Stimulated activated naive CD4-positive, alpha-beta T cell treated with Interleukin-2 at 50 U/mL for 16 hours (primary cell): ENCODE results near the gene GPR65.
"Not testable (repeated sequence)": the region's sequence is repeated elsewhere in the genome, so short reads cannot be mapped to it uniquely, and the experiment has no call there.

Source experiments
- DNase-seq: peaks from one replicate; lab custom pipeline; 2025; lab: John Stamatoyannopoulos, UW

GPR65 gene

DNA sequence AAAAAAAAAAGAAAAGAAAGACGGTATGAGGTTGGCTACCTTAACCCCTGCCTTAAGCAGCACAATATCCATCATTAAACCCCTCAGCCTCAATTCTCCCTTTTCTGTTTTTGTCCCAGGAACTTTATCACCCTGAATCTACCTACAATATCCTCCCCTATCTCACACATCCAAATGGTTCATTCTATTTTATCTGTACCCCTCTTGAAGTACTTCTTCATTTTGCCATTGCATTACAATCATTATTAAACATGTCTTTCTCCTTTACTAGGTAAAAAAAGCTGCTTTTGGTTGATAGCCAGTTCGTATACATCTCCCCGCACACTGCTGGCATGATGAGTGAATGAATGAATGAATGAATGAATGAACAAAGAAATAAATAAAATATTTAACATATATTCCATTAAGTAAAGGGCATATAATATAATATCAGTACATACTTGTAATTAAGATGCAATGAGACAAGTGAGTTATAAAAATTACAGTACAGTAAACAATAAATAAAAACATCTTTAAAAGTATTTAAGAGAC is 364 bp upstream of the GPR65 start:
- no peak for DNase-seq

DNA sequence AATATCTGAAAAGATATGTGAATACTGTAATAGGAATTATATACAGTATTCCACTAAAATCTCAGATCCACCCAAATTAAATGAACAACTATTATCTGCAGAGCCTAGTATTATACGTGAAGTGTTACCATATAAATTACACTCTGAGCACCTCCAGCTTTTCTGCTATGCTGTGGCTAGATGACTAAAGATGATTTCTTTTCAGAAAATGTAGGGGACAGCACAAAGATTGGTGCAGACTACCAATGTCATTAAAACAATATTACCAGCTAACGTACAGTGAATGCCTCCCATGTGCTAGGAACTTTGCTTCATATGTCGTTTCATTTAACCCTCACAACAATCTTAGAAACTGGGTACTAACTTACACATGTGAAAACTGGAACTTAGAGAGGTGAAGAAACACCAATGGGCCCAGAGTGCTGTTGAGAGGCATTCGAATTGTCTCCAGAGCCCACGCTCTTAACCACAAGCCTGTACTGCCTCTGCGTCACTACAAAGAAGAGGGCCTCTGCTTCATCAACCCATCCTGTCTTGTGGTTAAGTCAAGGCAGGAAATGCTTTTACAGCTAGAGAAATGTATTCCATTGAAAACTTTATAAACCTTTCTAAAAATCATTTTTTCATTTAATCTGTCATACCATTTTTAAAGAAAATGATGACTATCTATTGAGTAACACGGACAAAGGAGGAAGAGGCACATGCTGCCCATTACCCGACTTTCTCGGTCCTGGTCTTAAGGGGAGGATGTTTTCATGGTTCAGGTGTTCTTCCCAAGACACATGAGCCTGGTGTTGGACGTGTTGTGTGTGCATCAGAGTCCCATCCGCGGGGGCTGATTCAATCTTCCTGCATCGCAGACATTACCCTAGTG is 1.3 kb downstream of the GPR65 start:
- peak; percentile 69 for DNase-seq

DNA sequence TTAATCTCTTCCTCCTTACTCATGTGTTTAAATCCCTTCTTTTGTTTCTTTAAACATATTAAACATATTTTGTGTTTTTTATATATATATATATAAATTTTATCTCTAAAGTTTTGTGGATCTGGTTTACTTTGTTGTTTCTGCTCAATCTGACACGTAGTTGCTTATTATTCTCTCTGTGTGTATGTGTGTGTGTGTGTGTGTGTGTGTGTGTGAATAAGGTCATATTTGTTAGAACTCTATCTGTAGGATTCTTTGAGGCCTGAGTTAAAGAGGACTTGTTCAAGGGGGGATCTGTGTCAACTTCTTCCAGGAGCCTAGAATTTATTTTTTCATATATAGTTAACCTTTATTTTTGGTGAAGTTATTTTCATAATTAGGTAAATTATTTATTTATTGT is 2.7 kb downstream of the GPR65 start:
- no peak for DNase-seq

DNA sequence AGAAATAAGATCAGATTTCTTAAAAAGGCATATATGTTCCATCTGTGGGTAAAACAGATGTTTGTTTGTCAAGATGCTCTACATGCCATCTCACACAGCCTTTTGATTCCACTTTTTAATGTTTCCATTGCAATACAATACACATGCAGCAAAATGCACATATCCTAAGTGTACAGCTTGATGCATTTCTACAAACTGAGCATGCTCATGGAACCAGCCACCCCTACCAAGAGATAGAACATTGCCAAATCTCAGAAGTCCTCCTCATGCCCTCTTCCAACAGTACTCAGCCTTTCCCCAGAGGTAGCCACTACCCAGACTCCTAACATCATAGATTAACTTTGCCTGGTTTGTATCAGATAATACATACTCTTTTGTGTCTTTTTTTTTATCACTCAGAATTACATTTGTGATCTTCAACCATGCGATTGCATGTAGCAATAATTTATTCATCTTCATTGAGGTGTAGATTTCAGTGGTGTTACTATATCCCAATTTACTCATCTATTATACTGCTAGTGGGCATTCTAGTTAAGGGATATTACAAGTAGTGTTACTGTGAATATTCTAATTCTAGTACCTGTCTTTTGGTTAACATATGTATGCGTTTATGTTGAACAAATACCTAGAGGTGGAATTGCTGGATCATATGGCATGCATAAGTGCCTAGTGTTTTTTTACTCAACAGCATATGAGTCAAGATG is 3.3 kb downstream of the GPR65 start:
- no peak for DNase-seq

DNA sequence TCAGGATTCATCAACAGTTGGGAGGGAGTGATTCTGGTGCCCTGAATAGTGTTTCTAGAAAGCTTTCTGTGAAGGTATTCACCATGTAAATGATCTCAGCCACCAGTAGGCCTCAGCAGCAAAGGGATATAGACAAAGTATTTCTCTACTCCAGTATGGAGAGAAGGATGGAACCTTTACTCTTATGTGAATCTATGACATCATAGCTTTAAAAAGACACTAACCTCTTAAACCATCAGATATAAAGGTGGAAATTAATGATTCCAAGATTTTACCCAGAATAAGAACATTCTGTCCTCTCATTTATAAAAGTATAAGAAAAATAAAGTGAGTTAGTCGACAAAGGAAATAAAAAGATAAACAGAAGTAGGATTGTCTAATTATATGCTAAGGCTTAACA is 4.6 kb downstream of the GPR65 start:
- no peak for DNase-seq

DNA sequence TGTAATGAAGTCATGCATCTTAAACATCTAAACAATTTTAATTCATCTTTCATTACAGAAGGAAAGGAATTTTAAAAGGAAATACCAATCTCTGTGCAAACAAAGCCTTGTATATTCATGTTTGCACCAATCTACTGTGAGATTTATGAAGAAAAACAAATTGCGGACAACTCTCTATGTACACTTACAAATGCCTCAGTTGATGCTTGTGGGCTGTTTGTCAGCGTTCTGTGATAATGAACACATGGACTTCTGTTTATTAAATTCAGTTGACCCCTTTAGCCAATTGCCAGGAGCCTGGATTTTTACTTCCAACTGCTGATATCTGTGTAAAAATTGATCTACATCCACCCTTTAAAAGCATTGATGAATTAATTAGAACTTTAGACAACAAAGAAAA is 5.4 kb downstream of the GPR65 start:
- DNase-seq, result no peak

DNA sequence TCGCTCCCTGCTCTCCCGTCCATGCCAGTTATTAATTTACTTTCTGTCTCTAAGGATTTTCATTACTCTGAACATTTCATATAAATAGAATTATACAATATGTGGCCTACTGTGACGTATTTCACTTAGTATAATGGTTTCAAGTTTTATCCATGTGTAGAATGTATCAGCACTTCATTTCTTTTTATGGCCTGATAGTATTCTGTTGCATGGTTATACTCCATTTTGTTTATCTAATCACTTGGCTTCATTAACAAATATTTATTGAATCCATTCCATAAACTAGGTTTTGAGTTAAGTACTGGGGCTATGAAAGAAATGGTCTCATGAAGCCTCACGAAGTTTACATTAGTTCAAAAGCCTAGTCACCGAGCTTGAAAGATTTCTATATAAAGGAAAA is 7.6 kb downstream of the GPR65 start:
- DNase-seq, result no peak

DNA sequence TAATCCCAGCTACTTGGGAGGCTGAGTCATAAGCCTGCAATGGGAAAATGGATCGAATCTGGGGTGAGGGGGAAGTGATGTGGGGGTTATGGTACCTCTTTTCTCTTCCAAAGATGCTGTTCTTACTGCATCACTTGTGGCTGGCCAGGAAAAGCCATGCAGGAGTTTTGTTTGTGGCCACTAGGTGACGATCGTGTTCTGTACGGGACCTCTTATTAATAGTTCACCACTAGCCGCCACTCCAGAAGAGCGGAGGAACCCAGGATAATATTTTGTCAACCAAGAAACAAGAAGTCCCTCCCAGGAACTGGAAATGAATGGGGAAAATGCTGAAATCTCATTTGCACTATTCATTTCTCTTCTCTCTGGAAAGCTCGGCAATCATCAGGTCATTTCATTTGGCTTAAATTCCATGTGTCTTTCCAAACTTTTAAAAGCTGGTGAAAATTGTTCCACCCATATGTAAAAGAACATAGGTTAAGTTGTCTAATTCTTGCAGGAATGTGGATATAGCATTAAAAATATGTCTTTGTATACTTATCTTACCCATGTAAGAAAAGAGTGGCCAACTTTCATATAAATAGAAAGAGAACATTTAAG is 8.9 kb downstream of the GPR65 start:
- peak; percentile 23 for DNase-seq

DNA sequence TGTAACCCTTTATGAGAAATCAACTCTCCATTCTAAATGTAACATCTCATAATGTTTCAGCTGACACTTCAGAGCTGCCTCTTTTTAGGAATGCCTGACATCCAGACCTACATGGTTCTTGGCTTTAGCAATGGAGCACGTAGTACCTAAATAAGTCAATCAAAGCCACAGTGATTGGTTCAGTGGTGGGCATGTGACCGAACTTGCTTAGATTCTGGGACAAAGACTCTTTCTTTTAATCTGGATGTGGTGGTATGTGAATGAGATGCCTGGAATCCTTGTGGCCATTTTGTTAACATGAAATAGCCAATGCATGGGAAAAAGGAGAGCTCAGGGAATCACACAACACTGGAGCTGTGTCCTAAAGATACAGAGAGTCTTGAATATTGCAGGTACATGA is 11.8 kb downstream of the GPR65 start:
- no peak for DNase-seq

DNA sequence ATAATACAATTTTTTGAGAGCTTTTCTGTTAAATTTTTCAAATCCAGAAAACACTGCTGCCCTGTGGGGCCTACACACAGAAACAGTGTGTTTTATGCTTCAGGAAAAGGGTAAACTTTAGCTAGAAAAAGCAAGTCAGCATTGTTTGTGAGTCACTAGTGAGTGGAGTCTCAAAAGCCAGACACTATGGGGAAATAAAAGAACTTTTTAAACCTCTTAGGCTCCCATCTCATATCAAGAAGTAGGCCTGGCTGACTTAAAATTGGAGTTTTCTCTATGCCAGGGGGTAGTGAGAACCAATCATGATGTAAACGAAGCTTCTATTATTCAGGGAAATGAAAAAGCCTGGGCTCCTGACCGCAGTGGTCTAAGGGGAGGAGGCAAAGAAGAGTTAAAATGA is 12.6 kb downstream of the GPR65 start:
- no peak for DNase-seq

DNA sequence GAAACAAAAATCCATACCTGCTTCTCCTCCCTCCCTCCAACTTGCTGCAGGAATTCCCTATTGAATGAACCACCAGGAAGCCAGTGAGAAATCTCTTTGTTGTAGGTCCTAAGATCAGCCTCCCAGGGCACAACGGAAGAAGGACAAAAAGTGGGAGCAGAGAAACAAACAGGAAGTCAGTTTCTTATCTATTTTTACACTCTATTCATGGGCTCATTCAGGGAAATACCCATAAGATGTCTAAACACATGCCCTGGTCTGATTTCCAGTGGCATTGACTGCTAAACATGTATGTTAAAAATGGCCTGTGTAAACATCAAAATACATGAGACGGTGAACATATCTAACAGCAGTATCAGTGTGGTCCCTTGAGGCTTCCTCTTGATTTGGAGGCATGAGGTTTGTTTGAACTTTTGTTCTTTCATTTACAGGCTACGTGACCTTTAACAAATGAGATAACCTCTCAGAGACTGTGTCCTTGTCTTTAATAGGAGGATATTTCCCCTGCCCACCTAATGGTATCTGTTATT is 18.8 kb downstream of the GPR65 start:
- no peak for DNase-seq

DNA sequence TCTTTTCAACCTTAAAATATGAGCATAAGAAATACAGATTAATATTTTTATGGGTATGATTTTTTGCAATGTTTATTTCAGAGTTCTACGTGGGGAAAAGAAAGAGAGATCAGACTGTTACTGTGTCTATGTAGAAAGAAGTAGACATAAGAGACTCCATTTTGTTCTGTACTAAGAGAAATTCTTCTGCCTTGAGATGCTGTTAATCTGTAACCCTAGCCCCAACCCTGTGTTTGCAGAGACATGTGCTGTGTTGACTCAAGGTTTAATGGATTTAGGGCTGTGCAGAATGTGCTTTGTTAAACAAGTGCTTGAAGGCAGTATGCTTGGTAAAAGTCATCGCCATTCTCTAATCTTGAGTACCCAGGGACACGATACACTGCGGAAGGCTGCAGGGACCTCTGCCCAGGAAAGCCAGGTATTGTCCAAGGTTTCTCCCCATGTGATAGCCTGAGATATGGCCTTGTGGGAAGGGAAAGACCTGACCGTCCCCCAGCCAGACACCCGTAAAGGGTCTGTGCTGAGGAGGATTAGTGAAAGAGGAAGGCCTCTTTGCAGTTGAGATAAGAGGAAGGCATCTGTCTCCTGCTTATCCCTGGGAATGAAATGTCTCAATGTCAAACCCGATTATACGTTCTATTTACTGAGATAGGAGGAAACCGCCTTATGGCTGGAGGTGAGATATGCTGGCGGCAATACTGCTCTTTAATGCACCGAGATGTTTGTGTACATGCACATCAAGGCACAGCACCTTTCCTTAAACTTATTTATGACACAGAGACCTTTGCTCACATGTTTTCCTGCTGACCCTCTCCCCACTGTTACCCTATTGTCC is 19.5 kb downstream of the GPR65 start:
- not testable (repeated sequence) for DNase-seq

DNA sequence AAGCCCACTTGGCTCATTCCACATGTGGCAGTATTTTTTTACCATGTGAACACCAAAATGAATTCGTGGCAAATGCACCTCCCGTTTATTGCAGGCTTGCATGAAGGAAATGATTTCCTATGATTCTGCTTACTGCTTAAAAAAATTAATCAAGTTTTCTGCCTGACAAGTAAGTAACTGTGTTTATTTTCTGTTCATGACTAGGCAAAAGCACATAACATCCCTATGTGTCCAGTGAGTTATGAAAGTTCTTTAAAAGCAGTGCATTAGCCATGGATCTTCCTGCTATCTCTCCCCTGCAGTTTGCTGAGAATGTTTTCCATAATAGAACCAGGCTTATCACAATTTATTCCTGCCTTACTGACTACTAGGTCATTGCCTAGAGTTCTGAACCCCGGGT is 20.4 kb downstream of the GPR65 start:
- no peak for DNase-seq

DNA sequence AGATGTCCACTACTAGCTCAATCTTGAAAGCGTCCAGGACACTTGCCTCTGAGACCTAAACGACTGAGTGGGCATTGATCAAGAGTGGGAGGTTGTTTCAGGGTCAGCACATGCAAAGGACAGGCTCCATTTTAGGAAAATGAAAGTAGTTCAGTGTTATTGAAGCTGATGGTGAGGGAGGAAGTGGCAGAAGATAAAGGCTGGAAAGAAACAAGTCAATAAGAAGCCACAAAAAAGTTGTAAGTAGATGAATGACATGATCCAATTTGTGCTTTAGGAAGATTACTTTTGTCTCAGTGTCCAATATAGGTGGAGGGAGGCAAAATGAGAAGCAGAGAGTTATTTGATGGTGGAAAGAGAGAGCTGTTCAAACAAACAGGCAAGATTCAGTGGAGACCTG is 22.0 kb downstream of the GPR65 start:
- DNase-seq, result no peak

DNA sequence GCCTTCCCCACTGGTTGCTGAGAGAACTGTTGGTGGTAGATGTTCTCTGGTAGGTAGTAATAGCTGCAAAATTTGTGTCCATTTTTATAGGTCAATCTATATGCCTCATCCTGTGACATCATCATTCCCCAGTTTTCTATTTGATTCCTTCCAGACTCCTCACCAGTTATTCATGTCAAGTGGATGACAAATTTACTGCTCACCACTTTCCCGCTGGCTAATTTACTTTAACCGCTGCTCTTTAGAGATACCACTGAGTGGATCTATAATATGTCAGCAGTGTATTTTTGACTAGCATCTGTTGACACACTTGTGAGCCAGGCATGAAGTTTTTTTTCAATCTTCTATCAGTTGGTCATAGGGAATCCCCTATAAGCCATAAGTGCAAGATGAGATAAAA is 24.6 kb downstream of the GPR65 start:
- DNase-seq, result no peak

DNA sequence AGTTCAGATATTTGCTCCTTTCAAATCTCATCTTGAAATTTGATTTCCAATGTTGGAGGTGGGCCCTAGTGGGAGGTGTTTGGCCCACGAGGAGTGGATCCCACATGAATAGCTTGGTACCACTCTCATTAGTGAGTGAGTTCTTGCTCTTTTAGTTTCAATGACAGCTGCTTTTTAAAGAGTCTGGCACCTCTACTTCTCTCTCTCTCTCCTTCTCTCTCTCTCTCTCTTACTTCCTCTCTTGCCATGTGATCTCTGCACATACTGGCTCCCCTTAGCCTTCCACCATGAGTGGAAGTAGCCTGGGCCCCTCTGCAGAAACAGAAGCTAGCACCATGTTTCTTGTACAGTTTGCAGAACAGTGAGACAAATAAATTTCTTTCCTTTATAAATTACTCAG is 25.1 kb downstream of the GPR65 start:
- DNase-seq, result no peak

DNA sequence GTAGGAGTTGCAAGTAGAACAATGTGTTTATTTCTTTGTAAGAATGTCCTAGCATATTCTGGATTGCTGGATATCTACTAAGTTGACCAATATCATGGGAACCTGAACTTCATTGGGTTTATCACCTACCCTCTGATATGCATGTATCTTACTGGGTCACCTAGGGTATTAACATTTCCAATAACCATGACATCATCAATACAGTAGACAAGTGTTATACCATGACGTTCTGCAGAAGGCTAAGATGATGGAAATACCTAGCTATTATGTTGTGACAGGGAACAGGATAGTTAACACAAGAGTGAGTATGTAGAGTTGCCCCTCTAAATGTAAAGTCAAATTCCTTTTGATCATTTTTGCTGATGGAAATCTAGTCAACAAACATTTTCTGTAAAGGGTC is 26.0 kb downstream of the GPR65 start:
- no peak for DNase-seq

DNA sequence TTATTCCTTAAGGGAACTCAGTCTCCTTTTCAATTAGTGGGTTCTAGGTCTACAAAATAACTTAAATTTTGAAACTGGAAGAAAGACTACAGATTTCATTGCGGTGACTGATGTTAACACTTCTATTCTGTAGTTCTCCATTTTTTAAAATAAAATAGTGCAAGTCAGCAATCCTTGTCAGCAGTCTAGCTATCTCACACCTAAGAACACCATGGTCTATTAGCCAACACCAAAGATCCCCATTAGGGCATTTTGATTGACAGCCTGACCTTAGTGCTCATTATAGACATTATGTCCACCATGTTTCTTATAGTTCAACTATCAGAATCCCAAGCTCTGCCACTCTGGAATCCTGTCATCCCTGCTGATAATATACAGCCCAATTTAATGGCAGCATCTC is 27.4 kb downstream of the GPR65 start:
- no peak for DNase-seq

DNA sequence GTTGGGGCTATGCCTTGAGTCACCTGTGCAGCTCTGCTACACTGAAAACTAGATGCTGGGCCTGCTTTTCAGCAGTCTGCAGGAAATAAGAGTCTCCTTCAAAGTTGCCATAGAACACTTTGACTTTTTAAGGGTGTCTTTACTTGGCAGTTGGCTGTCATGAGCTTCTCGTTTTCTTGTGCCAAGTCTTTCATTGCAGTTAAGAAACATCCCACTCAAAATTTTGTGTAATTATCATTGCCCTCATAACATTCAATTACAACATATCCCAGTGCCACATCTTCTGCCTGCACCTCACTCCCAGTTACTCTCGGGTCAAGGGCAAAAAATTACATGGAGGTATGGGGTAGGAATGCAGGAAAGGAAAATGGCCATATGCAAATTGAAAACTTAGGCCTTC is 29.1 kb downstream of the GPR65 start:
- no peak for DNase-seq

DNA sequence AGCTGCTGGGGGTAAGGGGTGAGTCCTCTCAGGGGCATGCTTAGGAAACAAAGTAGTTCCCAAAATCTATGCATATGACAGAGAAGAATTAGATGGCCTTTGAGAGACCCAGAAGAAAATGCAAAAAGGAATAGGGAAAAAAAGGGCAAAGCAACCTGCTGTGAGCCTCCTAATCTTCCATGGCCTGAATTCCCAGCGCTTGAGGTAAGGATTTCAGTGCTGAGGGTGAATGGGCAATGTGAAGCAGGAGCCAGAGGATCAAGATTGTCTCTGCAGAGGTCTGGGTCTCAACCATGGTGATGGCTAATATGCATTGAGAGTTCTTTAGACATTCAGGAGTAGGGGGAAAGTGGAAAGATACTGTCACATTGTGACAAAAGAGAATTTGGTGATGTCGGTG is 31.5 kb downstream of the GPR65 start:
- DNase-seq, result no peak

DNA sequence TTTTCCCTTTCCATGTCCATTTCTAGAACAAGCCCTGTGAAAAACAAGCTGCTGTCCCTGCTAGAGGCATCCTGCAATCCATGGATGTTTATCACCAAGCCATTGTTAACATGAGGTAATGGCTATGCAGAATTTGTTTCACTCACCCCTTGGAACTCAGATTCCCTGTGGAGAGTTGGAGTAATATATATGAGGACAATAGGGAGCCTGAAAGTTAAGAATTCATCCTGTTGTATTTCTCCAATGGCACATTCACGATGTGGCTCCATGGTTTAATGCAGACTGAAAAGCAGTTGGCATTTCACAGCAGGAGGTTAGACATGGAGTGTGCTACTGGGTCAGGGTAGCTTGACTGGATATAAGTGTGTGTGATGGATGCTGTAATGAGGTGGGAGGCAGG is 32.4 kb downstream of the GPR65 start:
- no peak for DNase-seq

DNA sequence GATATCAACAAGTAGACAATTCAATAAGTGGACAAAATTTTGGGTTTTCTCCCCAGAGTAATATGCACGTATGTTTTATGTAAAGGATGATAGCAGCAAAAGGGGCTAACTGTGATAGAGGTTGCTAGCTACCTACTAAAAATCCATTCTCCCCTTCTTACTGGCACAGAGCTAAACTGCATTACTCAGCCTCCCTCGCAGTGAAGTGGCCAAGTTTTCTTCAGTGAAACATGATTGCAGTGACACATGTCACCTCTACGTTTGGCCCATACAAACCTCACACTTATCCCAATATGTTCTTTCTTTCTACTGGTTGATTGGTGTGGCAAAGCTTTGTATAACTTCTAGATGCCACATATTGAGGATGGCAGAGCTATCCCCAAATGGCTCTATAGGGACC is 34.3 kb downstream of the GPR65 start:
- DNase-seq, result no peak
